ENCODE data around the gene LMBR1L. TPM values are rescaled to one million over a fixed set of nuclear protein-coding genes. Genes with fewer than 3 reads are reported as not detected.
A peak's percentile ranks its signal among the peaks of the same experiment; 100 is the strongest.

The LMBR1L gene
- total and polyA plus RNA-seq, 2 of the 13 experiments (the other 11 are each of a cell fraction or from before 2014, with no cell fraction given), result 12.2 to 65.9 TPM

- TF ChIP-seq ZNF782 (CRISPR knock-in tag; IDR thresholded peaks at IDR 0.05; ENCODE audit: borderline replicate concordance) (no peak), KDM2A (CRISPR knock-in tag; IDR thresholded peaks at IDR 0.05; ENCODE audit: borderline replicate concordance, low read depth) (peak; percentile 44), NR3C1 (CRISPR knock-in tag; IDR thresholded peaks at IDR 0.05) (no peak), MXD4 (CRISPR knock-in tag; IDR thresholded peaks at IDR 0.05) (peak; percentile 95; the same call in 1 of the 2 replicates), ETV6 (CRISPR knock-in tag; conservative IDR thresholded peaks at IDR 0.05) (no peak; the same call in 1 of the 2 replicates), NFIB (CRISPR knock-in tag; IDR thresholded peaks at IDR 0.05; ENCODE audit: borderline replicate concordance) (no peak)
These were observed 19.8 kb upstream of the LMBR1L start (continued) for GRCh38 chr12:49130151-49131050.

GRCh38 chr12:49129332-49130150 is 18.9 kb upstream of the LMBR1L start:
- peak overlapping the region; percentile 91 for H3K4me2 ChIP-seq (ENCODE audit: low read depth, low read length)
- H3K27me3 ChIP-seq (ENCODE audit: control insufficient read depth in 1 of 2, insufficient read depth in 2 of 2, low read length in 2 of 2), result no peaks in the 10 kb centered on the region
- CTCF ChIA-PET (ENCODE audit: low intra/inter-chr PET ratio, low total read pairs), result interaction anchor here (0.7 to 2.0 kb wide), 2 partner anchors 41 to 66 kb away, joined by 3 to 8 read pairs; no protein-coding TSS in a partner anchor
- H3K9ac ChIP-seq (ENCODE audit: insufficient read depth, low read depth, low read length), result peak overlapping the region; percentile 94
- POLR2A ChIA-PET, result interaction anchor here (0.6 to 4.0 kb wide), 14 partner anchors 8 to 170 kb away, joined by 3 to 57 read pairs (median 8); partner anchors contain the start of genes LMBR1L and RHEBL1
- peaks cover 17% of the 10 kb centered on the region for H4K20me1 ChIP-seq (ENCODE audit: insufficient read depth, low read length)
- peak overlapping the region; percentile 96 for H3K27ac ChIP-seq (ENCODE audit: extremely low read length, insufficient read depth, low read length)
- intact Hi-C loops (cut with micrococcal nuclease; ENCODE audit: unreplicated experiment) (loop anchor here (5.0 to 10.0 kb wide), 2 partner anchors 112 to 1895 kb away; partner anchors contain the start of genes PRKAG1 and SLC11A2), in situ Hi-C loops (cut with HindIII; ENCODE audit: extremely low pct_ligation_motif_present, low pct_unique_long_range_greater_than_20kb) (no loop called here)
- H2AFZ ChIP-seq (ENCODE audit: low read length), result no peak overlapping the region
- peaks cover 7 to 23% of the 10 kb centered on the region in 2 experiments for H3K36me3 ChIP-seq (replicated peaks in 1 of 2; ENCODE audit: control insufficient read depth in 1 of 2, insufficient read depth in 2 of 2, low read length in 2 of 2)
- DNase-seq (ENCODE audit: low spot score) (no peak), ATAC-seq (no peak), FAIRE-seq (no peak)
- peak overlapping the region; percentile 38 to 94 (median 82); a peak in 5 of 6 replicates for H3K4me3 ChIP-seq (replicated peaks in 1 of 3; ENCODE audit: insufficient read depth in 1 of 3, low read depth in 2 of 3, low read length in 3 of 3)
- WGBS (ENCODE audit: low lambda C conversion rate), result 80% methylated on average over 16 of the region's 18 CpGs
- no TSS peak for BruUV-seq (replicated peaks)
- H3K4me1 ChIP-seq (ENCODE audit: insufficient read depth, low read length), result peaks cover 45% of the 10 kb centered on the region
- H3K79me2 ChIP-seq (ENCODE audit: insufficient read depth, low read length), result peaks cover 19% of the 10 kb centered on the region
- no peaks in the 10 kb centered on the region for H3K9me3 ChIP-seq (ENCODE audit: low read length)
- TF ChIP-seq SAP130 (CRISPR knock-in tag; IDR thresholded peaks at IDR 0.05; ENCODE audit: low read depth), result no peak
- no peak for TF ChIP-seq PHB2 (IDR thresholded peaks at IDR 0.05; ENCODE audit: partially characterized antibody)
- no peak for TF ChIP-seq HOXD1 (CRISPR knock-in tag; IDR thresholded peaks at IDR 0.05)
- TF ChIP-seq LCORL (IDR thresholded peaks at IDR 0.05), result no peak
- TF ChIP-seq LCORL (CRISPR knock-in tag; IDR thresholded peaks at IDR 0.05), result peak; percentile 1; the same call in 1 of the 2 replicates
- TF ChIP-seq FLYWCH1 (CRISPR knock-in tag; IDR thresholded peaks at IDR 0.05), result no peak
- TF ChIP-seq KLF11 (CRISPR knock-in tag; IDR thresholded peaks at IDR 0.05), result no peak
- TF ChIP-seq, protein P1, sequence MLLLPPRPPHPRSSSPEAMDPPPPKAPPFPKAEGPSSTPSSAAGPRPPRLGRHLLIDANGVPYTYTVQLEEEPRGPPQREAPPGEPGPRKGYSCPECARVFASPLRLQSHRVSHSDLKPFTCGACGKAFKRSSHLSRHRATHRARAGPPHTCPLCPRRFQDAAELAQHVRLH (CRISPR knock-in tag; IDR thresholded peaks at IDR 0.05; ENCODE audit: borderline replicate concordance, low read depth), result no peak
- TF ChIP-seq ZSCAN20 (CRISPR knock-in tag; IDR thresholded peaks at IDR 0.05; ENCODE audit: borderline replicate concordance), result peak; percentile 11; the same call in 1 of the 2 replicates
- 0 out of 2 replicates have a peak, but pooled peaks have one; percentile 11 for TF ChIP-seq TP53 (CRISPR knock-in tag; conservative IDR thresholded peaks at IDR 0.05)
- TF ChIP-seq NCOA1 (CRISPR knock-in tag; IDR thresholded peaks at IDR 0.05), result no peak
